GM18873 (cell line): ENCODE data around the gene FMO3.

ENCODE experiments used
- ATAC-seq: cut with Tn5 transposase; IDR thresholded peaks from one replicate; pipeline ENCODE4 v1.9.1; 2021; ENCODE audit warnings: mild to moderate bottlenecking, moderate library complexity, moderate number of reproducible peaks; ENCODE audit not compliant: unreplicated experiment, low FRiP score

Gene FMO3

GRCh38 chr1:171115280-171115897, 24.7 kb downstream of the FMO3 start:
- no peak for ATAC-seq

DNA sequence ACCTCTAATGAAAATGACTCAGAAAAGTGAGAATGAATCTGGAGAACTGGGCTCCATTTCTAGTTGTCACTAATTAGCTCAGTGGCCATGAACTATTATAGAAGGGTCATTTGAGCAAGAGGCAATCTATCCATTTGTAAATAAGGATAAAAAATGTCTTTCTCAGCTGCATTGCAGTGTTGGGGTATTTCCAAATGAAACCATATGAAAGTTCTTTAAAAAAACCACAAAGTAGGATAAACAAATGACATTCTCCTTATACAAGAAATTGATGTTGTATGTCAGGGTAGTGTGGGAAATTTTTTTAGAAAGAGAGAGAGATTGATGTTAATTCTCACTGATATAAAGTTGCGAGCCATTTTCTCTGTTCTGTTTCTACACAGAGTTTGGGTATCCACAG, 26.0 kb downstream of the FMO3 start:
- no peak for ATAC-seq

DNA sequence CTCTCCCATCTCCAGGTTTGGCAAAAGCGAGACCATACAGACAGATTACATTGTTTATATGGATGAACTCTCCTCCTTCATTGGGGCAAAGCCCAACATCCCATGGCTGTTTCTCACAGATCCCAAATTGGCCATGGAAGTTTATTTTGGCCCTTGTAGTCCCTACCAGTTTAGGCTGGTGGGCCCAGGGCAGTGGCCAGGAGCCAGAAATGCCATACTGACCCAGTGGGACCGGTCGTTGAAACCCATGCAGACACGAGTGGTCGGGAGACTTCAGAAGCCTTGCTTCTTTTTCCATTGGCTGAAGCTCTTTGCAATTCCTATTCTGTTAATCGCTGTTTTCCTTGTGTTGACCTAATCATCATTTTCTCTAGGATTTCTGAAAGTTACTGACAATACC, 26.4 kb downstream of the FMO3 start:
- ATAC-seq = no peak

DNA sequence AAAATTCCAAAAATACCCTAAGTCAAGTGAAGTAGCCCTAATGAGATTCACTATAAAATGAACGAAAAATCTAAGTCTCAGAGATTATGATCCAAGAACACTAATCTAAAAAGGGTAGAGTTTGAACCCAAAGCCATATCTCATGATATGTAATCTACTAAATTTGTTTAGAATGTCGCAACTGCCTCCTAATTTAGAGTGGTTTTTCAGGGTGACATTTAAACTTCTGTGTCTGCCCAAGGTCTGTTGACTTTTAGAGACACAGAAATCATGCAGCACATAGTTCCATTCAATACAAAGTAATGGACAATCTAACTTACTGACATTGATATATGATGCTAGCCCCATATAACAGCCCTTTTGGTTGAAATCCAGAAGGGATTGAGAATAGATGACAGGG, 28.9 kb downstream of the FMO3 start:
- ATAC-seq = no peak

DNA sequence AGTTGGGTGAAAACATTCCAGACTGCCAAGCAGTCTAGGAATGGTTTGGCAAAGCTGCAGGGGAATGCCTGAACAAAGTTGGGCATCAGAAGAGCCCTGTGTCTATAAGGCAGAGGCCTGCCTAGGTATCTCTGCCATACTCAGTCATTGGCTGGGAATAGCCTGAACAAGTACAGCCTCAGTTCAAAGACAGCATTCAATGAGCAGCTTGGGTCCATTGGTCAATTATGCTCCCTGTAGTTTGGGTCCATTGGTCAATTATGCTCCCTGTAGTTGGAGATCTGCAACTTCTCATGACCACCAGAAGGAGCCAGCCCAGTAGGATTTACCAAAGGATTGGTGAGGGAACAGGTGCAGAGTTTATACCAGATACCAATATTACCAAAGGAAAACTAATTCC, 31.6 kb downstream of the FMO3 start:
- ATAC-seq = no peak

GRCh38 chr1:171122893-171123292, 32.2 kb downstream of the FMO3 start:
- ATAC-seq = no peak

DNA sequence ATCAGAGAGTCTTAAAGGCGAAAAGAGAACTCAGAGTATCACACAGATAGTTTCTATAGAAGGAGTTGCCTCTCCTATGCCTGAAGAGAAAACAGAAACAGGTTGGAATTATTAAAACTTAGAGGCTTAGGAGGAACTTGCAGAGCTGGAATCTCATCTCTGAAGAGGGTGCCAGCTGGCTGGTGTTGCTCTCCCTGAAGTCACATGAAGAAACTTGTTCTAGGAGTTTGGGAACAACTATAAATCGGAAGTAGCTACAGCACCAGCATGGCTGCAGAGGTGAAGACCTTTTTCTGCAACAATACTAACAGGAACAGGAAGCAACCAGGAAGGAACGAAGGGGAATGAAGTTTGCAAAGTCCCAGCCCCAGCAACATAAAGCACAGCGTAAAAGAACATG, 35.8 kb downstream of the FMO3 start:
- no peak for ATAC-seq

- ATAC-seq = no peak
These were observed 36.4 kb downstream of the FMO3 start for GRCh38 chr1:171127099-171127498.

GRCh38 chr1:171127501-171127900, 36.8 kb downstream of the FMO3 start:
- no peak for ATAC-seq

DNA sequence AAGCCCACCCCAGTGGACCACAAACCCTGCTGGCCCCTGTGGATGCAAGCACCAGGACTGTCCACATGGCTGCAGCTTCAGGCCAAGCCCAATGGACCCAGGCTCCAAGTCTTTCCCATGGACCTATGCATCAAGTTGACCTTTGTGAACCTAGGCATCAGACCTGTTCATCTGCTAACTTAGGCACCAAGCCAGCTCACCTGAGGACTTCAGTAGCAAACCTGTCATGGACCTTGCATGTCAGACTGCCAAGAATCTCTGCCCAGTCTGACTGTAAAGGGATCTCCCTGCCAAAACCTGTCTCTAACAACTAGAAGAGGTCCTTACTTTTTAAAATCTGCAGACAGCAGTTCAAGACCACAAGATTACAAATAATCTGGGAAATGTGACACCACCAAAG, 37.8 kb downstream of the FMO3 start:
- ATAC-seq = no peak

GRCh38 chr1:171134204-171134923, 43.7 kb downstream of the FMO3 start:
- no peak for ATAC-seq

- ATAC-seq = no peak
These were observed 46.9 kb downstream of the FMO3 start for GRCh38 chr1:171137580-171137979.

- ATAC-seq = no peak
These were observed 48.3 kb downstream of the FMO3 start for GRCh38 chr1:171138980-171139379.

GRCh38 chr1:171139890-171140289, 49.2 kb downstream of the FMO3 start:
- ATAC-seq = no peak

- ATAC-seq = no peak
These were observed 49.7 kb downstream of the FMO3 start for GRCh38 chr1:171140401-171140800.

- no peak for ATAC-seq
These were observed 50.4 kb downstream of the FMO3 start for GRCh38 chr1:171140956-171141687.

- ATAC-seq = no peak
These were observed 51.1 kb downstream of the FMO3 start for GRCh38 chr1:171141688-171142415.

- no peak for ATAC-seq
These were observed 52.0 kb downstream of the FMO3 start for GRCh38 chr1:171142416-171143385.

- no peak for ATAC-seq
These were observed 59.5 kb downstream of the FMO3 start for GRCh38 chr1:171150156-171150555.

GRCh38 chr1:171152549-171152948, 61.8 kb downstream of the FMO3 start:
- ATAC-seq = no peak
